Mesothelial cell of epicardium (in vitro differentiated cells): ENCODE data around the gene CARD10. TPM values are rescaled to one million over a fixed set of nuclear protein-coding genes. Genes with fewer than 3 reads are reported as not detected.
A peak's percentile ranks its signal among the peaks of the same experiment; 100 is the strongest.

ENCODE experiments used
- DNase-seq, 2 experiments: peaks; one replicate each; pipeline ENCODE4 v3.0.0; 2021; ENCODE audit warnings: low spot score in 2 of 2; ENCODE audit not compliant: unreplicated experiment in 2 of 2
- H3K27ac Mint-ChIP-seq: 2 replicates; pipeline ENCODE4 v1.8.0; 2021; ENCODE audit warnings: mixed read lengths
- H3K27me3 Mint-ChIP-seq: 2 replicates; pipeline ENCODE4 v1.8.0; 2021; ENCODE audit warnings: low read depth, mixed read lengths
- H3K36me3 Mint-ChIP-seq: 2 replicates; pipeline ENCODE4 v1.8.0; 2021; ENCODE audit warnings: mixed read lengths
- H3K4me1 Mint-ChIP-seq: 2 replicates; pipeline ENCODE4 v1.8.0; 2021; ENCODE audit warnings: mixed read lengths
- H3K4me3 Mint-ChIP-seq: 2 replicates; pipeline ENCODE4 v1.8.0; 2021; ENCODE audit warnings: mild to moderate bottlenecking, moderate library complexity, mixed read lengths
- H3K9me3 Mint-ChIP-seq: 2 replicates; pipeline ENCODE4 v1.8.0; 2021; ENCODE audit warnings: mixed read lengths
- CTCF ChIP-seq: fragments of 200-600 bp; sonication (generic); IDR thresholded peaks from one replicate; pipeline ENCODE4 v1.5.0; 2021; ENCODE audit warnings: antibody characterized with exemption; ENCODE audit not compliant: unreplicated experiment
- total RNA-seq: library from RNA; stranded (reverse); gene quantifications from 3 replicates; pipeline ENCODE4 v1.2.1, GENCODE V29; 2021

CARD10 gene
- total RNA-seq, 1 donor from 2014 or later, result 13.6 TPM

GRCh38 chr22:37557321-37558001, 38.2 kb upstream of the CARD10 start:
- Mint-ChIP-seq H3K9me3 (no peaks in the 10 kb centered on the region), H3K36me3 (no peaks in the 10 kb centered on the region), H3K4me1 (peaks cover 28% of the 10 kb centered on the region), H3K4me3 (no peak overlapping the region), H3K27me3 (no peaks in the 10 kb centered on the region), H3K27ac (no peak overlapping the region)
- DNase-seq, result no peak
- TF ChIP-seq CTCF, result no peak

- Mint-ChIP-seq H3K4me1 (peaks cover 24% of the 10 kb centered on the region), H3K27me3 (no peaks in the 10 kb centered on the region), H3K27ac (no peak overlapping the region), H3K9me3 (no peaks in the 10 kb centered on the region), H3K4me3 (no peak overlapping the region), H3K36me3 (no peaks in the 10 kb centered on the region)
- DNase-seq, result no peak
- no peak for TF ChIP-seq CTCF
Measured at GRCh38 chr22:37556710-37557109, 37.5 kb upstream of the CARD10 start.

- Mint-ChIP-seq H3K27me3 (no peaks in the 10 kb centered on the region), H3K27ac (no peak overlapping the region), H3K9me3 (no peaks in the 10 kb centered on the region), H3K4me3 (no peak overlapping the region), H3K36me3 (no peaks in the 10 kb centered on the region), H3K4me1 (peaks cover 29% of the 10 kb centered on the region)
- TF ChIP-seq CTCF, result no peak
- no peak for DNase-seq
Measured at GRCh38 chr22:37555029-37555428, 35.8 kb upstream of the CARD10 start.

GRCh38 chr22:37553725-37554124, 34.5 kb upstream of the CARD10 start:
- Mint-ChIP-seq H3K4me3 (no peak overlapping the region), H3K4me1 (peaks cover 28% of the 10 kb centered on the region), H3K9me3 (no peaks in the 10 kb centered on the region)

GRCh38 chr22:37552524-37553163, 33.4 kb upstream of the CARD10 start:
- no peaks in the 10 kb centered on the region for H3K9me3 Mint-ChIP-seq
- H3K36me3 Mint-ChIP-seq, result no peaks in the 10 kb centered on the region
- no peak for TF ChIP-seq CTCF
- H3K27me3 Mint-ChIP-seq, result no peaks in the 10 kb centered on the region
- peaks cover 28% of the 10 kb centered on the region for H3K4me1 Mint-ChIP-seq
- no peak overlapping the region for H3K4me3 Mint-ChIP-seq
- H3K27ac Mint-ChIP-seq, result peak overlapping the region; percentile 95
- DNase-seq, result no peak

More at GRCh38 chr22:37553725-37554124, 34.5 kb upstream of the CARD10 start:
- no peak overlapping the region for H3K27ac Mint-ChIP-seq
- no peaks in the 10 kb centered on the region for H3K27me3 Mint-ChIP-seq
- TF ChIP-seq CTCF, result no peak
- no peaks in the 10 kb centered on the region for H3K36me3 Mint-ChIP-seq
- no peak for DNase-seq
